Embryonic facial prominence (tissue), 1 donor: ENCODE data around the gene FHOD3.
A peak's percentile ranks its signal among the peaks of the same experiment; 100 is the strongest.

ENCODE experiments used
- DNase-seq: peaks from one replicate; pipeline ENCODE4 v3.0.0-alpha.2; 2016; ENCODE audit errors: extremely low spot score

The FHOD3 gene

GRCh38 chr18:36297417-36298125 lies at the start of gene FHOD3:
Gene FHOD3, plus strand, starts transcription at chr18:36297713. Its CDS starts 123 bp downstream, at chr18:36297836.
- no peak for DNase-seq

GRCh38 chr18:36249392-36249791 lies 48.1 kb upstream of the FHOD3 start:
- no peak for DNase-seq

DNA sequence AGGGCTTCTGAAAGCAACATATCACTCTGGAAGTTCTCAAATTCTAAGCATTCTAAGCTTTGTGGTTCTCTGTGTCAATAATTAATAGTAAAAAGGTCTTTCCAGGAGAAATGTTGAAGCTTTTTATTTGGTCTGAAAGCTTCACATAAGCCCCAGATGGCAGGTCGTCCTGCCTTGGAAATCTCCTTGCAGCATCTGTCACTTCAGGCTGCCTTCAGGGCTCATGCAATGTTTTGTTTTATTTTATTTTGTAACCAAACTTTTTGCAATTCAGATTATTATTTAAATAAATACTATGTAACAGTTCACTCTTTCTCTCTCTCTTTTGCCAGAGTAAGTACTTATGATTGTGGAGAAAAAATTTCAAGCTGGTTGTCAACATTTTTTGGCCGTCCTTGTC lies 46.7 kb upstream of the FHOD3 start:
- DNase-seq = no peak

- DNase-seq = no peak
Measured at GRCh38 chr18:36255072-36255698, 42.3 kb upstream of the FHOD3 start.

- DNase-seq = no peak
Measured at GRCh38 chr18:36256094-36256493, 41.4 kb upstream of the FHOD3 start.

GRCh38 chr18:36262971-36263370 lies 34.5 kb upstream of the FHOD3 start:
- no peak for DNase-seq

DNA sequence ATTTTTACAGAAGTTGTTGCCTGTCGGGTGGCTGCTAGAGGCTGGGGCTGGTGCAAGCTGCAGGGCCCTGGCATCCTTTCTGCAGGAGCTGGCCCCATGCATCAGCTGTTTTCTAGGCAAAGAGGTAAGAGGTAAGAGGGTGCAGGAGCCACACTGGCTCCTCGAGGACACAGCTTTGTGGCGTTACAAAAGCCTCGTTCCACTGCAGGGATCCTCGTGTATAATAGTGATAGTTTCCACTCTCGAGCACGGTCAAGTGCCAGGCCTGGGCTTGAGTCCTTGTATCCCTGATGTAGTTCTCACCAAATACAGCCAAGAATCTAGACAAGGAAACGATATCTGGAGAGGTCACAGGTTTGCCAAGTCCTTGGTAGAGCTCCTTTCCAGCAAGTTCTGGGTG lies 33.2 kb upstream of the FHOD3 start:
- no peak for DNase-seq

- DNase-seq = no peak
Measured at GRCh38 chr18:36265015-36265414, 32.5 kb upstream of the FHOD3 start.

DNA sequence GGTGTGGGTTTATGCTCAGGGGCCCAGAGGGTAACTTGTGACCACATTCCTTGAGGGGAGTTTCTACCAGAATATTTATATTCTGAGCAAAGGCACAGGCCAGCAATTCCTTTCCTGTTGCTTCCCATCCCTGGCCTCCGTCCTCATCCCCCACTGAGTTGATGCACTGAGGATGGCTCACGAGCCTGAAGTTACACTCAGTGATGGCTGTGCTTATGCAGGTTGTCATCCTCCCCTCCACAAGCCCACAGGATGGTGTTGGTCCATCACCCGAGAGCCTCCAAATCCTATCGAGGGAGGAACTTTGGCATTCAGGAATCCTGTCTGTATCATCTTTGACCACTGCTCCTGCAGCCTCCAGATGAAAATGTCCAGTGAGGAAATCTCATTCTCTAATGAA lies 28.4 kb upstream of the FHOD3 start:
- no peak for DNase-seq

GRCh38 chr18:36271153-36271552 lies 26.4 kb upstream of the FHOD3 start:
- DNase-seq = no peak

DNA sequence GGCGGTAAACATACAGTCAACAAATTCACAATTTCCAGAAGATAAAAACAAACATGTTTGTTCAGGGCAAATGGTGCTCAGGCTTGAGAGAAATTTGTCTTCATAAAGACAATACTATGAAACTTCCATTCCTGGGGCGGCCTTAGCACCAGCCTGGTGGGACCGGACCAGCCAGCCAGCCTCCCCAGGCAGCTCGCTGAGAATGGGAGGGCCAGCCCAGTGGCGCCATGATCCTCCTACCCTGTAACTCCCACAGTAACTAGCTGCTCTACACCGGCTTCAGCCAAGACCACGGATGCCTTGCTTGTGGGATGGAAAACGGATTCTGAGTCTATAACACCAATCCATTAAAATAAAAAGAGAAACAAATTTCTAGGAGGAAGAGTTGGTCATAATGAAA lies 24.2 kb upstream of the FHOD3 start:
- DNase-seq = no peak

- no peak for DNase-seq
Measured at GRCh38 chr18:36274083-36274715, 23.3 kb upstream of the FHOD3 start.

DNA sequence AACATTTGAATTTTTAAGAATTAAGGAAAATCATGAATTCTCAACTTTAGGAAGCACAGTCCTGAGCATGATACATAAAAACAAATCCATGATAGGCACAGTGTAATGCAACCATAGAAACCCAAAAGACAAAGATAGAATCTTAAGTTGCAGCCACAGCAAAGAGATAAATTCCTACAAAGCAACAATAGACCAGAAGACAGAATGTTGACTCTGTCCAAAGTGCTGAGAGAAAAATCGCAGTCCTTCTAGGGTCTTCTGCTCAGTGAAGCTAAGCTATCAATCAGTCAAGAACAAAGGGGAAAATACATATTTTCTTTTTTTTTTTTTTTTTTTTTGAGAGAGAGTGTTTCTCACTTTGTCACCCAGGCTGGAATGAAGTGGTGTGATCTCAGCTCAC lies 22.0 kb upstream of the FHOD3 start:
- DNase-seq = no peak

DNA sequence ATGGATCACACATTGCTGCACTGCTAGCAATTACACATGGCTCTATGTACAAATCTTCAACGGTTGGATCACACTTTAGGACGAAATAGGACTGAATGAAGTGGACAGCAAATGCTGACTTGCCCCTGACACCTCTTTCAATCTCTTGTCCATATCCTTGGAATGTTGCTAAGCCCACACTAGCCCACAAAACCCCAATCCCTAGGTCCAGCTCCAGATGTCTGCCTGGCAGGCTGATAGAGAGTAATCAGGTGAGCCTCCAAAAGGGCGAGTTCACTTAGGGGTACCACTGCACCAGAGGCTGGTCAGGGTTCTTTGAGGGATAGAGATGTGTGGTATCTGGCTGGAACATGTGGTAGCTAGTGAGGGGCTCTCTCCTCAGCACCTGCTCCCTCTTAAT lies 18.5 kb upstream of the FHOD3 start:
- no peak for DNase-seq

- no peak for DNase-seq
Measured at GRCh38 chr18:36281936-36282335, 15.6 kb upstream of the FHOD3 start.

- no peak for DNase-seq
Measured at GRCh38 chr18:36283448-36283847, 14.1 kb upstream of the FHOD3 start.

DNA sequence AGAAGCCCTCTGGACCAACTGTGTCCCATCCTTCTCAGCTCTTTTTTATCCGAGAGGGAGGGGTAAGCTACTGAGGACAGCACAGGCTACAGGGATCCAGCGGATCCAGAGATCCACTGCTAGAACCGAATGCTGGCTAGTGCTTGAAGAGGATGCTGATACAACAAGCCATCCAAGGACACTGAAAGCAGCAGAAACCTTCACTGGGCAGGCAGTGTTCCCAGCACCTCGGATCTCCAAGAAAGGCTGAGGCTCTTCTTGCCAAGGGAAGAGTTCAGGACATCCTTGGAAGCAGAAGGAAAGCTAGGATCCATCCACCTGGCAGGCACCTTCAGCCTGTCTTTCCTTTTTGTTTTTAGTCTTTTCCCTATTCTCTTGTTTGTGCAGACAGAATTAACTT lies 13.2 kb upstream of the FHOD3 start:
- DNase-seq = no peak

- peak; percentile 36 for DNase-seq
Measured at GRCh38 chr18:36284671-36285295, 12.7 kb upstream of the FHOD3 start.

DNA sequence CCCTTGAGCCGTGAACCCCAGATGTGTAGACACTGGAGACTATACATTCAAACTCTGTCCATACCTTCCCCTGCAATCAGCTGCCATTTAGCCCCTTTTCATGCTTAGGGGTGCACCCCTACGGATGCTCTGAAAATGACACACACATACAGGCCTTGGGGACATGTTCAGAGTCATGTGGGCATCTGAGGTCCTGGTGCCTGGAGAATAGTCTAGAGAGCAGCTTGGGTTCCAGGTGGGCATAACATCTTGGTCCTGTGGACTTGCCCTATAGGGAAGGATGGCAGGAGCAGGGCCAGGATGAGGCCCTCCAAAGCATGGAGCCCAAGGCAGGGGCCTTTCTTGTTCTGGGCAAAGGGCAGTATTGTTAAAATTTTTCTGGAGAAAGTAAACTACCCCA lies 9.9 kb upstream of the FHOD3 start:
- no peak for DNase-seq

DNA sequence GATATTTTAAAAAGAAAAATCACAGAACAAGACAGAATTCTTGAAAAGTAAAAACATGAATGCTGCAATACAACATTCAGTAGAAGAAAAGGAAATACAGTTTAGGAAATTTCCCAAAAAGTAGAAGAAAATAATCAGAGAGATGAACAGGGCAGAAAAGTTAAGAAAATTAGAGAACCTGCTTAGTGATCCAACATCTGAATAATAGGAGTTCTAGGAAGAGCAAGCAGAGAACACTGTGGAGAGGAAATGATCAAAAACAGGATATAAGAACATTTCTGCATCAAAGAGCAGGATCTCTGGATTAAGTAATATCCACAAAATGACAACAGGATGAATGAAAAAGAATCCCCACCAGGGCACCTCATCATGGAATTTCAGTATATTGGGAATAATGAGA lies 8.8 kb upstream of the FHOD3 start:
- no peak for DNase-seq

- DNase-seq = no peak
Measured at GRCh38 chr18:36294031-36294430, 3.5 kb upstream of the FHOD3 start.

- no peak for DNase-seq
Measured at GRCh38 chr18:36295214-36295613, 2.3 kb upstream of the FHOD3 start.

DNA sequence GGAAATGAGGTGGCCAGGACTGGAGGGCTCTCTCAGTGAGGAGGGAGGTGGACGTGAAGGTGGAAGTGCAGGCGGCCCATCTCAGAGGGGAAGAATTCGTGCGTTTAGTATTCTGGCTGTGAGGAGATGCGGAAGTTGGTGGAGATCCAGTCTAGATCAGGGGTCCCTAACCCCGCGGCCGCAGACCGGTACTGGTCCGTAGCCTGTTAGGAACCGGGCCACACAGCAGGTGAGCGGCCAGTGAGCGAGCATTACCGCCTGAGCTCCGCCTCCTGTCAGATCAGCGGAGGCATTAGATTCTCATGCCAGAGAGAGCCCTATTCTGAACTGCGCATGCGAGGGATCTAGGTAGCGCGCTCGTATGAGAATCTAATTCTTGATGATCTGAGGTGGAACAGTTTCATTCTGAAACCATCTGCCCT lies 1.6 kb upstream of the FHOD3 start:
- no peak for DNase-seq
